CD4-positive, CD25-positive, alpha-beta regulatory T cell (primary cell): ENCODE results near the gene DZANK1. TPM values are rescaled to one million over a fixed set of nuclear protein-coding genes. Genes with fewer than 3 reads are reported as not detected.

Experiments
- ATAC-seq, 2 donors: fragments of 150-1000 bp; cut with Tn5 transposase; one replicate each; pipeline ENCODE4 v1.10.0; 2021; ENCODE audit warnings: low read depth in 2 of 2, moderate number of reproducible peaks in 2 of 2, moderate library complexity in 1 of 2
- DNase-seq, 3 donors: peaks; one replicate each; pipeline versions ENCODE4 v3.0.0 to v3.0.0-alpha.2; 2012 to 2022; ENCODE audit warnings: mixed read lengths in 1 of 3
- H3K27ac ChIP-seq: one replicate; pipeline ENCODE4 v1.7.0; 2013; ENCODE audit warnings: mild to moderate bottlenecking, low read length; ENCODE audit not compliant: insufficient read depth, poor library complexity, severe bottlenecking
- H3K27me3 ChIP-seq: one replicate; pipeline ENCODE4 v1.7.0; 2013; ENCODE audit warnings: low read length; ENCODE audit not compliant: control insufficient read depth, insufficient read depth
- H3K36me3 ChIP-seq: one replicate; pipeline ENCODE4 v1.7.0; 2013; ENCODE audit warnings: mild to moderate bottlenecking, low read length, moderate library complexity; ENCODE audit not compliant: control insufficient read depth, insufficient read depth
- H3K4me1 ChIP-seq: 2 replicates; pipeline ENCODE4 v1.7.0; 2013; ENCODE audit warnings: mild to moderate bottlenecking, low read length; ENCODE audit not compliant: insufficient read depth, control insufficient read depth, poor library complexity, severe bottlenecking
- H3K4me3 ChIP-seq: one replicate; pipeline ENCODE4 v1.7.0; 2013; ENCODE audit warnings: low read depth, mild to moderate bottlenecking, low read length, moderate library complexity
- H3K9me3 ChIP-seq, 2 experiments: 1 replicate in 1 of 2; 2 replicates in 1 of 2; pipeline ENCODE4 v1.7.0; 2013; ENCODE audit warnings: low read length in 2 of 2, mild to moderate bottlenecking in 1 of 2, moderate library complexity in 1 of 2; ENCODE audit not compliant: control insufficient read depth in 2 of 2
- H3K27ac Mint-ChIP-seq, 3 donors: one replicate each; pipeline ENCODE4 v1.8.0; 2020 to 2022; ENCODE audit warnings: mild to moderate bottlenecking in 3 of 3, mixed read lengths in 3 of 3, moderate library complexity in 2 of 3
- H3K27me3 Mint-ChIP-seq: one replicate; pipeline ENCODE4 v1.8.0; 2022; ENCODE audit warnings: mild to moderate bottlenecking, mixed read lengths
- H3K36me3 Mint-ChIP-seq: one replicate; pipeline ENCODE4 v1.8.0; 2020; ENCODE audit warnings: mixed read lengths
- H3K4me1 Mint-ChIP-seq, 4 donors: one replicate each; pipeline ENCODE4 v1.8.0; 2020 to 2022; ENCODE audit warnings: mixed read lengths in 4 of 4, mild to moderate bottlenecking in 1 of 4
- H3K4me3 Mint-ChIP-seq, 4 donors: one replicate each; pipeline ENCODE4 v1.8.0; 2020 to 2022; ENCODE audit warnings: mild to moderate bottlenecking in 4 of 4, mixed read lengths in 4 of 4, moderate library complexity in 3 of 4
- H3K9me3 Mint-ChIP-seq, 7 donors: one replicate each; pipeline ENCODE4 v1.8.0; 2020 to 2022; ENCODE audit warnings: mixed read lengths in 7 of 7, mild to moderate bottlenecking in 3 of 7, moderate library complexity in 2 of 7
- polyA plus RNA-seq, 4 donors: library from polyadenylated mRNA; unstranded; fragments of 300-500 nt; fragmentation: Illumina TruSeq; gene quantifications; one replicate each; pipeline ENCODE4 v1.2.3, GENCODE V29; 2021
- total RNA-seq: library from RNA; stranded (reverse); gene quantifications from one replicate; pipeline ENCODE4 v1.2.3, GENCODE V29; 2022

Gene DZANK1
- total RNA-seq (2.2 TPM), polyA plus RNA-seq (under 1 TPM; 0.23 to 0.85 (median 0.66) TPM)

GRCh38 chr20:18466894-18467730, at the start of gene DZANK1, which contains the start of gene POLR3F:
Gene DZANK1, minus strand, starts transcription at chr20:18467030. Its CDS starts 1,672 bp downstream, at chr20:18465358.
Gene POLR3F, plus strand, starts transcription at chr20:18467390. Its CDS starts 117 bp downstream, at chr20:18467507.
- peaks cover 0 to 31% (median 19%) of the 10 kb centered on the region in 4 donors for H3K4me1 Mint-ChIP-seq
- ATAC-seq (peak; percentile 98), DNase-seq (peak; percentile 87 to 95 (median 92))
- no peaks in the 10 kb centered on the region for H3K9me3 Mint-ChIP-seq
- Histone ChIP-seq H3K27me3 (no peaks in the 10 kb centered on the region), H3K27ac (peak within 1 kb of the TSS; percentile 91), H3K9me3 (no peaks in the 10 kb centered on the region), H3K4me3 (peak within 1 kb of the TSS; percentile 90), H3K4me1 (peaks cover 23% of the 10 kb centered on the region), H3K36me3 (peaks cover 13% of the 10 kb centered on the region)
- peak within 1 kb of the TSS; percentile 96 to 98 (median 97) for H3K27ac Mint-ChIP-seq
- peak within 1 kb of the TSS; percentile 84 to 97 (median 96) for H3K4me3 Mint-ChIP-seq
- H3K36me3 Mint-ChIP-seq: peaks cover 5% of the 10 kb centered on the region
- H3K27me3 Mint-ChIP-seq: no peaks in the 10 kb centered on the region

DNA sequence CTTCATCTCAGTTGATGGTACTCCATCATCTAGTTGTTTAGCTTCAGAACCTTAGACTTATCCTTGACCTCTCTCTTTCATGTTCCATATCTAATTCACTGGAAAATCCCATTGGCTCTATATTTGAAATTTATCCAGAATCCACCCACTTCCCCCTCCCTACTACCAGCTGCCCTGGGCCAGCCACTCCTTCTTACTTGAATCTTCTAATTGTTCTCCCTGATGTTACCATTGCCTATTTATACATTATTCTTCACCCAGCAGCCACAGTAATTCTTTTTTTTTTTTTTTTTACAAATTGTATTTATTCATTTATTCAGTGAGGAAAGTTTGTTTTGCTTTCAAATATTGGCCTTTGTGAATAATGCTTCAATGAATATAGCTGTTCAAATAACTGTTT, 49.1 kb upstream of the DZANK1 start:
- H3K4me1 Mint-ChIP-seq: peaks cover 13 to 33% (median 24%) of the 10 kb centered on the region in 4 donors
- H3K27ac Mint-ChIP-seq: no peak overlapping the region
- no peak overlapping the region for H3K4me3 Mint-ChIP-seq

DNA sequence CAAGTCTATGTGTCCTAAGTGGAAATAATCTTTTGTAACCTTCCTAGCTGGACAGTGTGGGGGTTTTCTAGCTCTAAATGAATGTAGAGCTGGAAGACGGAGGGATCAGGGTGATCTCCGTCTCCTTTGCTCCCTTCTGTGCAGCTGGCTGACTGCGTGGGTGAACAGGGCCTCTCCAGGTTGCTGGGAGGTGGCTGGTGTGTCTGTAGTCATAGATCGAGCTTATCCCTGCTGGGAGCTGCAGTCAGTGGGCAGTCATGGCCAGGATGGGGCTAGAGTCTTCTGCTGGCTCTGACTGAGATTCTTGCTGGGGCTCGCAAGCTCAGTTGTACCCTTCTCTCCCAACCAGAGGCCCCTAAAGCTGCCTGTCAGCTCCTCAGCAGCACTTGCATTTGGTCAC, 47.3 kb upstream of the DZANK1 start:
- peaks cover 15 to 49% (median 36%) of the 10 kb centered on the region in 4 donors for H3K4me1 Mint-ChIP-seq
- no peak overlapping the region for H3K27ac ChIP-seq
- peaks cover 29% of the 10 kb centered on the region for H3K36me3 Mint-ChIP-seq
- DNase-seq: no peak
- no peaks in the 10 kb centered on the region for H3K9me3 ChIP-seq
- H3K36me3 ChIP-seq: peaks cover 52% of the 10 kb centered on the region
- ATAC-seq: no peak
- H3K27me3 Mint-ChIP-seq: no peaks in the 10 kb centered on the region
- no peak overlapping the region for H3K4me3 ChIP-seq
- H3K27ac Mint-ChIP-seq: peak overlapping the region in 1 of 3 donors; percentile 16
- H3K4me1 ChIP-seq: peaks cover 3% of the 10 kb centered on the region
- no peak overlapping the region for H3K4me3 Mint-ChIP-seq
- no peaks in the 10 kb centered on the region for H3K9me3 Mint-ChIP-seq
- H3K27me3 ChIP-seq: no peaks in the 10 kb centered on the region

More for the DNA sequence above, 49.1 kb upstream of the DZANK1 start:
- Mint-ChIP-seq H3K36me3 (peaks cover 19% of the 10 kb centered on the region), H3K27me3 (no peaks in the 10 kb centered on the region), H3K9me3 (no peaks in the 10 kb centered on the region)
- peaks cover 45% of the 10 kb centered on the region for H3K36me3 ChIP-seq
- H3K9me3 ChIP-seq: no peaks in the 10 kb centered on the region
- no peak overlapping the region for H3K27ac ChIP-seq
- no peaks in the 10 kb centered on the region for H3K4me1 ChIP-seq
- H3K4me3 ChIP-seq: no peak overlapping the region
- DNase-seq (no peak), ATAC-seq (no peak)
- H3K27me3 ChIP-seq: no peaks in the 10 kb centered on the region

DNA sequence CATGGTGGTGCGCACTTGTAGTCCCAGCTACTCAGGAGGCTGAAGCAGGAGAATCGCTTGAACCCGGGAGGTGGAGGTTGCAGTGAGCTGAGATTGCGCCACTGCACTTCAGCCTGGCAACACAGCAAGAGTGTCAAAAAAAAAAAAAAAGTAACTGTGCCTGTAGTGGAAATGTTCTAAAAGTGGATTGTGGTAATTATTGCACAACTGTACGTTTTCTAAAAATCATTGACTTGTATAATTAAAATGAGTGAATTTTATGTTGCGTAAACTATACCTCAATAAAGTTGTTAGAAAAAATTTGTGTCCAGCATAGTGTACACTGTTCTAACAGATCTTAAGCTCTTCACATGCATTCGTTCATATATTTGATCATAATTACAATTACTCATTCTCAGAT, 46.4 kb upstream of the DZANK1 start:
- ATAC-seq (no peak), DNase-seq (no peak)
- no peaks in the 10 kb centered on the region for H3K27me3 ChIP-seq
- H3K4me3 ChIP-seq: no peak overlapping the region
- Mint-ChIP-seq H3K27me3 (no peaks in the 10 kb centered on the region), H3K36me3 (peaks cover 29% of the 10 kb centered on the region), H3K9me3 (no peaks in the 10 kb centered on the region), H3K4me3 (no peak overlapping the region), H3K4me1 (peaks cover 17 to 57% (median 43%) of the 10 kb centered on the region in 4 donors), H3K27ac (no peak overlapping the region)
- H3K4me1 ChIP-seq: peaks cover 12% of the 10 kb centered on the region
- peaks cover 52% of the 10 kb centered on the region for H3K36me3 ChIP-seq
- no peaks in the 10 kb centered on the region for H3K9me3 ChIP-seq
- no peak overlapping the region for H3K27ac ChIP-seq

DNA sequence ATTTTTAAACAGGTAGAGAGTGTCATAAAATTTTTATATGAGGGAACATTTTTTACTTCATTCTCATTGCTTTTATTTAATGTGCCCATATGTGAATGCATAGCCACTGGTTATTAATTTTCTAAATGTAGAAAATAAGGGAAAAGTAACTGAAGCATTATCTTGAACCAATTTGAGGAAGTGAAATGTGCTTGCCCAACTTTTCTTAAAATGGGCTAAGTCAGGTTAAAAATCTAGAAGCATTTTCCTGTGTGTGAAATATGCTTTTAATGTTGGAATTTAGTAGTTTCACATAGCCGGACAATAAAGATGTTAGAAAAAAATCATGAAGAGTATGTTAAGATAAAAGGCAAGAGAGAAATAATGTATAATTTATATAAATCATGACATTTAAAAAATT, 44.7 kb upstream of the DZANK1 start:
- ATAC-seq (no peak), DNase-seq (no peak)
- no peak overlapping the region for H3K4me3 ChIP-seq
- peaks cover 22% of the 10 kb centered on the region for H3K4me1 ChIP-seq
- H3K36me3 ChIP-seq: peaks cover 49% of the 10 kb centered on the region
- Mint-ChIP-seq H3K4me3 (peak overlapping the region in 1 of 4 donors; percentile 8), H3K4me1 (peaks cover 17 to 72% (median 54%) of the 10 kb centered on the region in 4 donors), H3K27ac (no peak overlapping the region), H3K9me3 (no peaks in the 10 kb centered on the region), H3K27me3 (peaks cover 6% of the 10 kb centered on the region), H3K36me3 (peaks cover 29% of the 10 kb centered on the region)
- H3K9me3 ChIP-seq: no peaks in the 10 kb centered on the region
- H3K27ac ChIP-seq: no peak overlapping the region
- H3K27me3 ChIP-seq: no peaks in the 10 kb centered on the region

DNA sequence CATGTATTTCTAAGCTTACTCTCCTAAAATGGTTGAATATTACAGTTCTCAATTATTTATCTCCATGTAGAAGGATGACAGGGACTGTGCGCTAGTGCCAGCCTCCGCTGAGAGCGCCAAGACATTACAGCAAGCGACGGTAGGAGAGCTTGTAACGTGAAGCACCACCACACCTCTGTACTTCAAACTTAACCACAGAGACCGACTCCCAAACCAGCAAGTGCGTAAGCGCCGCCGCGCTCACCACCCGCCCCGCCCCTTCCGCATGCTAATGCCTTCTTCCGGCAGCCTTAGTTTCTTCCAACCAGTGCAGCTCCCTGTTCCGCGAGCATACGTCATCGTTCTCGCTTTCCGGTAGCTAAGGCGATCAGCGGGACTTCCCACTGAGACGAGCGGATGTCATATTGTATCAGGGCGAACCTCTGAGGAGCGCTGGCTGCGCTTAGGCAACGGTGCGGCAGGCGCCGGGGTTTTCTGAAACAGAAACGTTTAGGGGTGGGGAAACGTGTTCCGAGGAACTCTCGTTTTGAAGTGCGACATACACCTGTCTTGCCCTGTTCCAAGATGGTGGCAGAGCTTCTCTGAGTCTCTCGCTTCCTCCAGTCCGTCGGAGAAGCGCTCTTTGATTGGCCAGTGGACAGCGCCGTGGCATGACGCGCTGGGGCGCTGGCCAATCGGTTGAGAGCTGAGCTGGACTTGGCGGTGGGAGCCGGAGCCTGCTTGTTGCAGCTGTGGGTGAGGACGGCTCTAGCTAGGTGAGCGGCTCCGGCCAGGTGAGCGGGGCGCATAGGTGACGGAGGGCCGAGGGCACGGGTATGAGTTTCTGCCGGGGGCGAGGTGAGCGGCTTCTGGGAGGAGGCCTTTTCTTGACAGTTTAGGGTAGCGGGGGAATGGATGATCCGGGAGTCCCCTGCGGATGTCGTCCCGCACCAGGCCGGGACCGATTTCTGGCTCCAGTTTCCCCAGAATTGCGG, 40.7 kb upstream of the DZANK1 start, which contains the start of gene SEC23B:
Gene SEC23B (plus strand): TSS at position 723 of the 974 bp plus-strand sequence. CDS start 2,896 bp downstream, outside the sequence.
- DNase-seq: peak; percentile 98 to 99 (median 99)
- H3K4me1 ChIP-seq: peaks cover 23% of the 10 kb centered on the region

DNA sequence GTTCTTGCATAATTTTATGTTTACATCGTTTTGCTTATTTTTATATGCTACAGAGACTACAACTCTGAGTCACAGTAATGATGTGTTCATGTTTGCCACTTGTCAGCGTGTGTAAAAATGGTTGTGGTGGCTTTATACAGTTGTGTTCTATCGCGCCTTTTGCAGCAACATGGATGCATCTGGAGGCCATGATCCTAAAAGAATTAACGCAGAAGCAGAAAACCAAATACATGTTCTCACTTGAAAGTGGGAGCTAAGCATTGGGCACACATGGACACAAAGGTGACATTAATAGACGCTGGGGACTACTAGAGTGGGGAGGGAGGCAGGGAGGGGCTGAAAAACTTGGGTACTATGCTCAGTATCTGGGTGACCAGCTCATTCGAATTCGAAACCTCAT, 39.9 kb upstream of the DZANK1 start:
- H3K9me3 Mint-ChIP-seq: peaks cover 0 to 1% (median 0%) of the 10 kb centered on the region in 7 donors
- peaks cover 23% of the 10 kb centered on the region for H3K36me3 Mint-ChIP-seq
- Histone ChIP-seq H3K27me3 (no peaks in the 10 kb centered on the region), H3K9me3 (no peaks in the 10 kb centered on the region), H3K4me1 (peaks cover 23% of the 10 kb centered on the region), H3K27ac (peak overlapping the region; percentile 99), H3K4me3 (peak overlapping the region; percentile 94), H3K36me3 (peaks cover 13% of the 10 kb centered on the region)
- DNase-seq (peak in 1 of 3 donors; percentile 53), ATAC-seq (no peak)
- peaks cover 6% of the 10 kb centered on the region for H3K27me3 Mint-ChIP-seq
- peaks cover 4 to 48% (median 36%) of the 10 kb centered on the region in 4 donors for H3K4me1 Mint-ChIP-seq
- H3K27ac Mint-ChIP-seq: peak overlapping the region; percentile 100
- peak overlapping the region; percentile 95 to 100 (median 98) for H3K4me3 Mint-ChIP-seq

More for the DNA sequence above, 40.7 kb upstream of the DZANK1 start, which contains the start of gene SEC23B:
- Histone ChIP-seq H3K27me3 (no peaks in the 10 kb centered on the region), H3K9me3 (no peaks in the 10 kb centered on the region), H3K36me3 (peaks cover 19% of the 10 kb centered on the region), H3K4me3 (peak within 1 kb of the TSS; percentile 94), H3K27ac (peak within 1 kb of the TSS; percentile 99)
- peaks cover 6% of the 10 kb centered on the region for H3K27me3 Mint-ChIP-seq
- H3K4me3 Mint-ChIP-seq: peak within 1 kb of the TSS; percentile 95 to 100 (median 98)
- H3K36me3 Mint-ChIP-seq: peaks cover 17% of the 10 kb centered on the region
- no peaks in the 10 kb centered on the region for H3K9me3 Mint-ChIP-seq
- peaks cover 4 to 51% (median 36%) of the 10 kb centered on the region in 4 donors for H3K4me1 Mint-ChIP-seq
- H3K27ac Mint-ChIP-seq: peak within 1 kb of the TSS; percentile 100
- ATAC-seq: peak; percentile 90 to 91
